NCI-H2081 (cell line): ENCODE data around the gene LIPM.

Experiments
- DNase-seq, 2 experiments: peaks; one replicate each; lab custom pipeline; 2025; lab: John Stamatoyannopoulos, UW

LIPM gene

GRCh38 chr10:88802523-88803285 is at the start of gene LIPM:
Gene LIPM, plus strand, starts transcription at chr10:88802730. Its CDS starts 167 bp downstream, at chr10:88802897.
- DNase-seq: no peak

GRCh38 chr10:88754287-88754686 is 48.2 kb upstream of the LIPM start:
- DNase-seq: no peak

- DNase-seq: no peak
Measured at GRCh38 chr10:88755753-88756152, 46.8 kb upstream of the LIPM start.

GRCh38 chr10:88756660-88757059 is 45.9 kb upstream of the LIPM start:
- no peak for DNase-seq

- DNase-seq: no peak
Measured at GRCh38 chr10:88759366-88760101, 43.0 kb upstream of the LIPM start, which contains the start of gene LIPN. Gene LIPN, plus strand, starts transcription at chr10:88760020. Its CDS starts 1,386 bp downstream, at chr10:88761406.

GRCh38 chr10:88762906-88763305 is 39.6 kb upstream of the LIPM start:
- DNase-seq: no peak

- DNase-seq: no peak
Measured at GRCh38 chr10:88763441-88763840, 39.1 kb upstream of the LIPM start.

GRCh38 chr10:88764110-88764509 is 38.4 kb upstream of the LIPM start:
- no peak for DNase-seq

GRCh38 chr10:88765816-88766215 is 36.7 kb upstream of the LIPM start:
- no peak for DNase-seq

- no peak for DNase-seq
Measured at GRCh38 chr10:88769384-88769783, 33.1 kb upstream of the LIPM start.

- no peak for DNase-seq
Measured at GRCh38 chr10:88781206-88781605, 21.3 kb upstream of the LIPM start.

- DNase-seq: no peak
Measured at GRCh38 chr10:88782222-88782621, 20.3 kb upstream of the LIPM start.

GRCh38 chr10:88783724-88784123 is 18.8 kb upstream of the LIPM start:
- DNase-seq: no peak

GRCh38 chr10:88786032-88786770 is 16.3 kb upstream of the LIPM start:
- DNase-seq: no peak

- no peak for DNase-seq
Measured at GRCh38 chr10:88787463-88787862, 15.1 kb upstream of the LIPM start.

- no peak for DNase-seq
Measured at GRCh38 chr10:88788924-88789323, 13.6 kb upstream of the LIPM start.

- DNase-seq: peak in 1 of 2 experiments; percentile 0
Measured at GRCh38 chr10:88791924-88792323, 10.6 kb upstream of the LIPM start.

GRCh38 chr10:88792661-88793060 is 9.9 kb upstream of the LIPM start:
- no peak for DNase-seq

GRCh38 chr10:88793712-88794299 is 8.7 kb upstream of the LIPM start:
- DNase-seq: no peak

- DNase-seq: no peak
Measured at GRCh38 chr10:88794731-88795130, 7.8 kb upstream of the LIPM start.

- DNase-seq: no peak
Measured at GRCh38 chr10:88800152-88801125, 2.1 kb upstream of the LIPM start.
